ENCODE data around the gene NTM. TPM values are rescaled to one million over a fixed set of nuclear protein-coding genes. Genes with fewer than 3 reads are reported as not detected.

NTM gene
- total RNA-seq, 1 experiment from 2014 or later: 16.4 TPM

- Mint-ChIP-seq H3K4me3 (no peak overlapping the region), H3K27ac (peak overlapping the region; percentile 58; the same call in 1 of the 2 replicates)
- TF ChIP-seq ZNF416 (CRISPR knock-in tag; IDR thresholded peaks at IDR 0.05) (no peak), IRF1 (CRISPR knock-in tag; IDR thresholded peaks at IDR 0.05) (no peak), TEAD1 (CRISPR knock-in tag; IDR thresholded peaks at IDR 0.05) (no peak), RORB (CRISPR knock-in tag; IDR thresholded peaks at IDR 0.05) (no peak), NR3C1 (CRISPR knock-in tag; conservative IDR thresholded peaks at IDR 0.05; ENCODE audit: low read depth) (no peak), ETV6 (CRISPR knock-in tag; IDR thresholded peaks at IDR 0.05) (no peak), GRHL2 (CRISPR knock-in tag; IDR thresholded peaks at IDR 0.05; ENCODE audit: insufficient replicate concordance, severe bottlenecking) (no peak), GABPB1 (CRISPR knock-in tag; IDR thresholded peaks at IDR 0.05) (no peak), SP1 (CRISPR knock-in tag; conservative IDR thresholded peaks at IDR 0.05) (no peak), GTF2I (CRISPR knock-in tag; conservative IDR thresholded peaks at IDR 0.05) (no peak), EMX1 (CRISPR knock-in tag; IDR thresholded peaks at IDR 0.05) (no peak)
- TF ChIP-seq, protein P1, sequence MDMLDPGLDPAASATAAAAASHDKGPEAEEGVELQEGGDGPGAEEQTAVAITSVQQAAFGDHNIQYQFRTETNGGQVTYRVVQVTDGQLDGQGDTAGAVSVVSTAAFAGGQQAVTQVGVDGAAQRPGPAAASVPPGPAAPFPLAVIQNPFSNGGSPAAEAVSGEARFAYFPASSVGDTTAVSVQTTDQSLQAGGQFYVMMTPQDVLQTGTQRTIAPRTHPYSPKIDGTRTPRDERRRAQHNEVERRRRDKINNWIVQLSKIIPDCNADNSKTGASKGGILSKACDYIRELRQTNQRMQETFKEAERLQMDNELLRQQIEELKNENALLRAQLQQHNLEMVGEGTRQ (CRISPR knock-in tag; IDR thresholded peaks at IDR 0.05): no peak
Measured at GRCh38 chr11:132123854-132124835, 753.7 kb downstream of the NTM start.

GRCh38 chr11:132125988-132126871, 755.8 kb downstream of the NTM start:
- Mint-ChIP-seq H3K9me3 (no peaks in the 10 kb centered on the region), H3K27me3 (ENCODE audit: low read depth) (no peaks in the 10 kb centered on the region), H3K27ac (no peak overlapping the region), H3K4me1 (peaks cover 23% of the 10 kb centered on the region), H3K36me3 (no peaks in the 10 kb centered on the region), H3K4me3 (no peak overlapping the region)
- DNase-seq (ENCODE audit: low spot score): no peak
- ChIA-PET CTCF (interaction anchor here (0.6 to 2.4 kb wide), 58 partner anchors 8 to 1789 kb away, joined by 3 to 88 read pairs (median 6); no protein-coding TSS in a partner anchor), POLR2A (interaction anchor here (0.7 kb wide), 1 partner anchor 426 kb away, joined by 4 read pairs; no protein-coding TSS in a partner anchor)
- ATAC-seq: peak; percentile 20
- TF ChIP-seq ZBTB43 (CRISPR knock-in tag; IDR thresholded peaks at IDR 0.05): no peak
- TF ChIP-seq MYBL2 (CRISPR knock-in tag; IDR thresholded peaks at IDR 0.05): no peak

More at GRCh38 chr11:132123854-132124835, 753.7 kb downstream of the NTM start:
- Mint-ChIP-seq H3K9me3 (no peaks in the 10 kb centered on the region), H3K36me3 (no peaks in the 10 kb centered on the region), H3K27me3 (ENCODE audit: low read depth) (no peaks in the 10 kb centered on the region), H3K4me1 (peaks cover 25% of the 10 kb centered on the region)
- ATAC-seq: peak; percentile 40
- ChIA-PET CTCF (interaction anchor here (0.6 to 3.8 kb wide), 15 partner anchors 8 to 436 kb away, joined by 3 to 36 read pairs (median 5); no protein-coding TSS in a partner anchor), POLR2A (no interaction called here)
- peak; percentile 46 for DNase-seq (ENCODE audit: low spot score)

DNA sequence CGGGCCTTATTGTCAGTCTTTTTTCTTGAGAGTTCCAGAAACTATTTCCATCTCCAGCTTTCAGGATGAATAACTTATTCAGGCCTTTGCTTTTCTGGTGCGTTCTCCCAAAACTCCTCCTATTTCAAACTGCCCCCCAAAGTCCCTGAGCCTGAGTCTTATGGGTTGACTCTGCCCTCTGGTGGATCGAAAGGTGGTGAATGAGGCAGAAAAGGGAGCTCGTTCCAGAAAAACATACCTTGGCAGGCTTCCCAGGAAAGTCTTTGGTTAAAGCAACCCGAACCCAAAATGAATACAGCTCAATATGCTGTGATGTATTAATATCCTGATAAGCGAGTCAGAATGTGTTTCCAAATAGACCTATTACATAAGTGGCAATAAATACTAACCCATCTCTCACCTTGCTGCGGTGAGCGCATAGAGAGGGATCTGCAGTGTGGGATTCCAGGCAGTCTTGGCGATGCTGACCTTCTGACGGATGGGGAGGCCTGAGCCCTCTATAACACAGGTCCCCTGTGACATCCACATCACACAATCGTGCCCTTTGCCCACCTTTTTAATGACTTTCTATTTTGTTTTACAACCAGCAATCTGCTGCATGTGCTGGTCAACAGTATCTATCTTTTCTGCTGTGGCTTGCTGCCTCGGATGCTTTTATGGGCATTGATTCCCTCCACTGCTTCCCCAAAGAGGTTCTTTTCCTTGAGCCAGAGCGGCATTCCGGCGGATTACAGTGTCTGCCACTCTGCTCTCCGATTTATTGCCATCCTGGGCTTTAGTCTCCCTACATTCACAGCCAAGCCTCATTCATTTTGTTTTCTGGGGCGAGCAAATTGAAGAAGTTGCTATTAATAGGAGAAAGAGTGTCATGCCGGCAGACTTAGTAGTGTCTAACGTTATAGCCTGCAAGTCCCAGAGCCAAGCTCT, 756.8 kb downstream of the NTM start:
- Mint-ChIP-seq H3K27ac (no peak overlapping the region), H3K4me3 (no peak overlapping the region), H3K27me3 (ENCODE audit: low read depth) (no peaks in the 10 kb centered on the region), H3K36me3 (no peaks in the 10 kb centered on the region), H3K9me3 (no peaks in the 10 kb centered on the region), H3K4me1 (peaks cover 23% of the 10 kb centered on the region)
- ChIA-PET CTCF (interaction anchor here (0.5 to 2.4 kb wide), 72 partner anchors 9 to 937 kb away, joined by 3 to 88 read pairs (median 5); no protein-coding TSS in a partner anchor), POLR2A (no interaction called here)
- TF ChIP-seq, protein P2, sequence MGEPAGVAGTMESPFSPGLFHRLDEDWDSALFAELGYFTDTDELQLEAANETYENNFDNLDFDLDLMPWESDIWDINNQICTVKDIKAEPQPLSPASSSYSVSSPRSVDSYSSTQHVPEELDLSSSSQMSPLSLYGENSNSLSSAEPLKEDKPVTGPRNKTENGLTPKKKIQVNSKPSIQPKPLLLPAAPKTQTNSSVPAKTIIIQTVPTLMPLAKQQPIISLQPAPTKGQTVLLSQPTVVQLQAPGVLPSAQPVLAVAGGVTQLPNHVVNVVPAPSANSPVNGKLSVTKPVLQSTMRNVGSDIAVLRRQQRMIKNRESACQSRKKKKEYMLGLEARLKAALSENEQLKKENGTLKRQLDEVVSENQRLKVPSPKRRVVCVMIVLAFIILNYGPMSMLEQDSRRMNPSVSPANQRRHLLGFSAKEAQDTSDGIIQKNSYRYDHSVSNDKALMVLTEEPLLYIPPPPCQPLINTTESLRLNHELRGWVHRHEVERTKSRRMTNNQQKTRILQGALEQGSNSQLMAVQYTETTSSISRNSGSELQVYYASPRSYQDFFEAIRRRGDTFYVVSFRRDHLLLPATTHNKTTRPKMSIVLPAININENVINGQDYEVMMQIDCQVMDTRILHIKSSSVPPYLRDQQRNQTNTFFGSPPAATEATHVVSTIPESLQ (CRISPR knock-in tag; IDR thresholded peaks at IDR 0.05): no peak
- TF ChIP-seq, protein P3, sequence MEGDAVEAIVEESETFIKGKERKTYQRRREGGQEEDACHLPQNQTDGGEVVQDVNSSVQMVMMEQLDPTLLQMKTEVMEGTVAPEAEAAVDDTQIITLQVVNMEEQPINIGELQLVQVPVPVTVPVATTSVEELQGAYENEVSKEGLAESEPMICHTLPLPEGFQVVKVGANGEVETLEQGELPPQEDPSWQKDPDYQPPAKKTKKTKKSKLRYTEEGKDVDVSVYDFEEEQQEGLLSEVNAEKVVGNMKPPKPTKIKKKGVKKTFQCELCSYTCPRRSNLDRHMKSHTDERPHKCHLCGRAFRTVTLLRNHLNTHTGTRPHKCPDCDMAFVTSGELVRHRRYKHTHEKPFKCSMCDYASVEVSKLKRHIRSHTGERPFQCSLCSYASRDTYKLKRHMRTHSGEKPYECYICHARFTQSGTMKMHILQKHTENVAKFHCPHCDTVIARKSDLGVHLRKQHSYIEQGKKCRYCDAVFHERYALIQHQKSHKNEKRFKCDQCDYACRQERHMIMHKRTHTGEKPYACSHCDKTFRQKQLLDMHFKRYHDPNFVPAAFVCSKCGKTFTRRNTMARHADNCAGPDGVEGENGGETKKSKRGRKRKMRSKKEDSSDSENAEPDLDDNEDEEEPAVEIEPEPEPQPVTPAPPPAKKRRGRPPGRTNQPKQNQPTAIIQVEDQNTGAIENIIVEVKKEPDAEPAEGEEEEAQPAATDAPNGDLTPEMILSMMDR (IDR thresholded peaks at IDR 0.05): peak; percentile 47
- DNase-seq (ENCODE audit: low spot score) (peak; percentile 46), ATAC-seq (peak; percentile 46)
